Calu3 (cell line): Measurements from ENCODE around the gene NTM. TPM values are rescaled to one million over a fixed set of nuclear protein-coding genes. Genes with fewer than 3 reads are reported as not detected.
"Not testable (repeated sequence)": the region's sequence is repeated elsewhere in the genome, so short reads cannot be mapped to it uniquely, and the experiment has no call there.

Experiments
- BruUV-seq: library from RNA; stranded (reverse); fragments of 400-500 nt; replicated peaks from 2 replicates; lab custom pipeline; 2021; lab: Mats Ljungman, UMichigan
- CTCF ChIA-PET: fragments of 300-600 bp; sonication (Branson Sonifier 250); formaldehyde crosslinking; loops from one replicate; lab custom pipeline; 2022; ENCODE audit warnings: antibody characterized with exemption; lab: Charles Lee
- DNase-seq: peaks from one replicate; pipeline ENCODE4 v3.0.0; 2022
- H3K27ac Mint-ChIP-seq: one replicate; pipeline ENCODE4 v1.8.0; 2022; ENCODE audit warnings: mixed read lengths; ENCODE audit not compliant: unreplicated experiment
- H3K27me3 Mint-ChIP-seq: one replicate; pipeline ENCODE4 v1.8.0; 2022; ENCODE audit warnings: mixed read lengths; ENCODE audit not compliant: unreplicated experiment
- H3K36me3 Mint-ChIP-seq: one replicate; pipeline ENCODE4 v1.8.0; 2022; ENCODE audit warnings: mild to moderate bottlenecking, moderate library complexity, mixed read lengths; ENCODE audit not compliant: insufficient read depth, unreplicated experiment
- H3K4me1 Mint-ChIP-seq: one replicate; pipeline ENCODE4 v1.8.0; 2022; ENCODE audit warnings: mild to moderate bottlenecking, low read depth, mixed read lengths; ENCODE audit not compliant: unreplicated experiment
- H3K4me3 Mint-ChIP-seq: one replicate; pipeline ENCODE4 v1.8.0; 2022; ENCODE audit warnings: mild to moderate bottlenecking, low read depth, moderate library complexity, mixed read lengths; ENCODE audit not compliant: unreplicated experiment
- H3K9me3 Mint-ChIP-seq: one replicate; pipeline ENCODE4 v1.8.0; 2022; ENCODE audit warnings: low read depth, mixed read lengths; ENCODE audit not compliant: unreplicated experiment
- intact Hi-C: fragments of 100-400 bp; cut with micrococcal nuclease; formaldehyde crosslinking; loops from one replicate; pipeline ENCODE4 v1.10.0; 2022; ENCODE audit not compliant: unreplicated experiment
- total RNA-seq: library from RNA; stranded (reverse); gene quantifications from 2 replicates; pipeline ENCODE4 v1.2.3, GENCODE V29; 2022
- TF ChIP-seq, protein P1 (sequence below): fragments of 200-600 bp; IDR thresholded peaks from one replicate; pipeline ENCODE4 v1.8.0; 2022; ENCODE audit warnings: antibody characterized with exemption; ENCODE audit not compliant: unreplicated experiment

Gene NTM
- total RNA-seq, 1 experiment from 2014 or later: not detected

DNA sequence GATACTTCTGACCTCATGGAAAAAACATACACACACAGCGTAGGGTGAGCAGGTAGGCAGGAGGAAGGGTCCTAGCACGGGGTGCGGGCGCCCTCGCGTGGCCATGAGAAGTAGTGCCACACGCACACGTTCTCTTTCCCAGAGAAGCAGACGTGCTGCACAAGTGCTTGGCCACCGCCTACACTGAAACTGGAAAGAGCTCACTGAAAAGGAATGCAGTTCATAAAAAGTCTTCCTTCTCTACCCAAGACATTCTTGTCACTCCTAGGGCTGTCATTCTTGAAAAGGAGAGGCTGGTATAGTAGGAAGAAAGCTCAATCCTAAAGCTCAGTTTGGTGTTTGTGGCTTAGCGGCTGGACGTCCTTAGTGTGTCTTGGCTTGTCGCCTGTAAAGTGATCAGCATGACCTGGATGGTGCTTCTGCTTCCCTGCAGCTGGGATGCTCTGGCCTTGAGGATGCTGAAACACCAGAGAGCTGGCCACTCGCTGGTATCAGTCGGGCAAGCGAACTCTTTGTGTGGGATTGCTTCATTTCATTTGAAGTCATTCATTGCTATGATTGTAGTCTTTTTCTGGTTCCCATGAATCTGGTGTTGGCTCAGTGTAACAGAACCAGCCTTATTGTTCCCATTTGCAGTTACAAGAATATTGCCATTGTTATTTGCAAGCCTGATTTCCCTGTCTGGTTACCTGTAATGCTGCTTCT, 303.8 kb downstream of the NTM start:
- H3K27me3 Mint-ChIP-seq: no peaks in the 10 kb centered on the region
- H3K4me1 Mint-ChIP-seq: no peaks in the 10 kb centered on the region
- BruUV-seq: no TSS peak
- peak; percentile 64 for DNase-seq
- H3K9me3 Mint-ChIP-seq: peaks cover 5% of the 10 kb centered on the region
- TF ChIP-seq, protein P1, sequence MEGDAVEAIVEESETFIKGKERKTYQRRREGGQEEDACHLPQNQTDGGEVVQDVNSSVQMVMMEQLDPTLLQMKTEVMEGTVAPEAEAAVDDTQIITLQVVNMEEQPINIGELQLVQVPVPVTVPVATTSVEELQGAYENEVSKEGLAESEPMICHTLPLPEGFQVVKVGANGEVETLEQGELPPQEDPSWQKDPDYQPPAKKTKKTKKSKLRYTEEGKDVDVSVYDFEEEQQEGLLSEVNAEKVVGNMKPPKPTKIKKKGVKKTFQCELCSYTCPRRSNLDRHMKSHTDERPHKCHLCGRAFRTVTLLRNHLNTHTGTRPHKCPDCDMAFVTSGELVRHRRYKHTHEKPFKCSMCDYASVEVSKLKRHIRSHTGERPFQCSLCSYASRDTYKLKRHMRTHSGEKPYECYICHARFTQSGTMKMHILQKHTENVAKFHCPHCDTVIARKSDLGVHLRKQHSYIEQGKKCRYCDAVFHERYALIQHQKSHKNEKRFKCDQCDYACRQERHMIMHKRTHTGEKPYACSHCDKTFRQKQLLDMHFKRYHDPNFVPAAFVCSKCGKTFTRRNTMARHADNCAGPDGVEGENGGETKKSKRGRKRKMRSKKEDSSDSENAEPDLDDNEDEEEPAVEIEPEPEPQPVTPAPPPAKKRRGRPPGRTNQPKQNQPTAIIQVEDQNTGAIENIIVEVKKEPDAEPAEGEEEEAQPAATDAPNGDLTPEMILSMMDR: peak; percentile 49
- H3K4me3 Mint-ChIP-seq: no peak overlapping the region
- no peak overlapping the region for H3K27ac Mint-ChIP-seq
- CTCF ChIA-PET: interaction anchor here (0.6 kb wide), 1 partner anchor 609 kb away, joined by 3 read pairs; no protein-coding TSS in a partner anchor
- H3K36me3 Mint-ChIP-seq: no peaks in the 10 kb centered on the region
- intact Hi-C loops: loop anchor here (10.0 kb wide), 1 partner anchor 649 kb away; no protein-coding TSS in a partner anchor

DNA sequence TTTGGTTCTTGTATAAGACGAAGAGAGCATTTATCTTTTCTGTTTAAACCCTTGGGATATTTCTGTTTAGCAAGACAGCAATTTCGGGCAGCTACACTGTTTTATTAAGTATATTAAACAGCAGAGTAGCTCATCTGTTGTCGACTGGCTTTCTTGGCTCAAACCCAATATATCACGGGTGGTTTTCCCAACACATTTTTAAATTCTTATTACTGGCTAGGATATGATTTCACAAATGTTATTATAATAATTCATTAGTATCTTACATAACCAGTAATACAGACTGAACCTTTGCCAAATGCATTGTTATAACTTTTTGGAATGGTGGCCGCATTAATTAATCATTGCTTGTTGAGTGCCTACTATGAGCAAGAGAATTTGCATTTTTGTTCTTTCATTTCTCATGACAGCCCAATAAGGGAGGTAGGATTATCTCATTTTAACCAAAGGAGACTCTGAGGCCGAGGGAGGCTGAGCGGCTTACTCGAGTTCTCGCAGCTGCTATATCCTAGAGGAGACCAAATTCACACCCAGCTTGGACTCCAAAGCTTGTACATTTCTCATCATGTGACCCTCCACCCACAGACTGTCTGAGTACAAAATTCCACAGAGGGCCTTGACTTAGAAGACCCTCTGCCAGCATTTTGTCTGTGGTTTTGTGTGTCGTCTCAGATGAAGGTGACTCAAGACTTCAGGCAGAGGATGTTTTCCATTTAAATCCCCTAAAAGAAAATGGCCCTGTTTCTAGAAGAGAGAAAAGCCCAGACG, 304.9 kb downstream of the NTM start:
- no peak overlapping the region for H3K4me3 Mint-ChIP-seq
- no peaks in the 10 kb centered on the region for H3K4me1 Mint-ChIP-seq
- CTCF ChIA-PET: no interaction called here
- H3K27ac Mint-ChIP-seq: no peak overlapping the region
- H3K9me3 Mint-ChIP-seq: peaks cover 5% of the 10 kb centered on the region
- no TSS peak for BruUV-seq
- no peaks in the 10 kb centered on the region for H3K36me3 Mint-ChIP-seq
- no peaks in the 10 kb centered on the region for H3K27me3 Mint-ChIP-seq
- TF ChIP-seq, protein P1: no peak
- intact Hi-C loops: loop anchor here (10.0 kb wide), 1 partner anchor 651 kb away; no protein-coding TSS in a partner anchor
- DNase-seq: no peak

DNA sequence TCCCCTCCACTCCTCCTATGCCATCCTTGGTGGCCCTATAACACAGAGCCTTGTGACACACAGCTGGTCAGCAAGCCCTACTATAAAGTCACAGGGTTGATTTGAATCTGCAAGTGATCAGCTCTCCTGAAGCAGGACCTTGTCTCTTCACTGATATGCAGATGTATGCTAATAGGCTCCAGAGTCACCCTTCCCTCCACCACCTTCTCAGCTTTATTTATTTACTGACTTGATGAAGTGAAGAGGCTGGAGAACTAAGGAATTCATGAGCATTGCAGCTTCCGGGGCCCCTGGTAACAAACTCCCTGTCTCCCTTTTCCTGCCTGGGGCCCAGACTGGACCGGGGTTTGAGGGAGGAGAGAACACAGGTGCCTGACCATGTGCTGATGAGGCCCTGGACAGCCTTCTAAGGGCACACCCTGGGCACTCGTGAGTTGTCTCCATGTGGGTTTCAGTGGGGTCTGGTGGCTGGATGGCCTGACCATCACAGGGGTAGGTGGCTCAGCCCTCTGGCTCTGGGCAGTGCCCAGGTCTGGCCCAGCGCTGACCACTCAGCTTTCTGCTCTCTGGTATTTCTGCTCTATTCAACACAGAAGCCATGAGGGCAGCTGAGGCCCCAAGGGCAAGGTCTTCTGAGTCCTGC, 307.5 kb downstream of the NTM start:
- CTCF ChIA-PET: interaction anchor here (0.6 kb wide), 1 partner anchor 768 kb away, joined by 3 read pairs; no protein-coding TSS in a partner anchor
- Mint-ChIP-seq H3K36me3 (no peaks in the 10 kb centered on the region), H3K9me3 (peaks cover 5% of the 10 kb centered on the region), H3K4me3 (no peak overlapping the region), H3K27me3 (no peaks in the 10 kb centered on the region), H3K27ac (no peak overlapping the region), H3K4me1 (no peaks in the 10 kb centered on the region)
- intact Hi-C loops: loop anchor here (10.0 kb wide), 1 partner anchor 653 kb away; no protein-coding TSS in a partner anchor
- TF ChIP-seq, protein P1: no peak
- no peak for DNase-seq
- BruUV-seq: no TSS peak

DNA sequence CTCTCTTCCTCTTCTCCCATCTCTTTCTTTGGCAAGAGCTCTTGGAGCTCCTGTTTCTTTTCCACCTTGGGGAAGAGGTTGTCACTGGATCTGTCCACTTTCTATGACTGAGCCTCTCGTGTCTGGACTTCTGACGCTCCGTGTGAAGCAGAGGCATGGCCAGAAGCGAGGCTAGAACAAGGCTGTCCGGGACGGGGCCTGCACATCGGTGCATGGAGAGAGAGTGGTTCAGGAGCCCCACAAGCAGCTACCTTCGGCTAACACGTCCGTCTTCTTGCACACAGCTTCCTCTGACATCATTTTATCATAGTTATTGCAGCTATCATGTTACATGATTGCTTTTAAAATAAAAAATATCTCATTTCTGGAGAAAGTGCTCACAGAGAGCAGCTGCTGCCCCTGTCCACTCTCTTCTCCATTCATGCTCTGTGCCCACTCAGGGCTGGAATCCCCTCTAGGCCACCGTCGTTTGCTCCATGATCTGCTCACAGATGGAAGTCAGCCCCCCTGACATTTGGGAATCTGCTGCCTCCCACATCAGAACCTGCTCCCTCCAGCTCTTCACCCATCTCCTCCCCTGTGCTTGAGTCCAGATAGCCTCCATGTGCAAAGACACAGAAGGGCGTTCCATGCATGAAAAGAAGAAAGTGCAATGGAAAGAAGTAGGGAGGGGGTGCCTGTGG, 308.4 kb downstream of the NTM start:
- H3K4me3 Mint-ChIP-seq: no peak overlapping the region
- CTCF ChIA-PET: no interaction called here
- no peak for DNase-seq
- no peaks in the 10 kb centered on the region for H3K36me3 Mint-ChIP-seq
- TF ChIP-seq, protein P1: no peak
- no peak overlapping the region for H3K27ac Mint-ChIP-seq
- intact Hi-C loops: loop anchor here (10.0 kb wide), 1 partner anchor 654 kb away; no protein-coding TSS in a partner anchor
- no peaks in the 10 kb centered on the region for H3K4me1 Mint-ChIP-seq
- no peaks in the 10 kb centered on the region for H3K27me3 Mint-ChIP-seq
- no peaks in the 10 kb centered on the region for H3K9me3 Mint-ChIP-seq
- no TSS peak for BruUV-seq

DNA sequence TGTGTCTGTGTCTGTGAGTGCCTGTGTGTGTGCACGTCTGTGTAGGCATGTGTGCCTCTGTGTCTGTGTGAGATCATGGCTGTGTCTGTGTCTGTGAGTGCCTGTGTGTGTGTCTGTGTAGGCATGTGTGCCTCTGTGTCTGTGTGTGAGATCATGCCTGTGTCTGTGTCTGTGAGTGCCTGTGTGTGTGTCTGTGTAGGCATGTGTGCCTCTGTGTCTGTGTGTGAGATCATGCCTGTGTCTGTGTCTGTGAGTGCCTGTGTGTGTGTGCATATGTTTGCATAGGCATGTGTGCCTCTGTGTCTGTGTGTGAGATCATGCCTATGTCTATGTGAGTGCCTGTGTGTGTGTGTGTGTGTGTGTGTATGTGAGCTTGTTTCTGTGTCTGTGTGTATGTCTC, 310.0 kb downstream of the NTM start:
- H3K9me3 Mint-ChIP-seq, BruUV-seq, DNase-seq, CTCF ChIA-PET, H3K27me3 Mint-ChIP-seq, H3K4me1 Mint-ChIP-seq, H3K4me3 Mint-ChIP-seq, intact Hi-C loops, H3K27ac Mint-ChIP-seq, H3K36me3 Mint-ChIP-seq: not testable (repeated sequence)
